Neuronal stem cell (in vitro differentiated cells): ENCODE results near the gene RABL6.
"Not testable (repeated sequence)": the region's sequence is repeated elsewhere in the genome, so short reads cannot be mapped to it uniquely, and the experiment has no call there.

Source experiments
- DNase-seq: peaks from one replicate; pipeline ENCODE4 v3.0.0-alpha.2; 2013; ENCODE audit warnings: low spot score
- H2AFZ ChIP-seq: one replicate; pipeline ENCODE4 v1.6.1; 2013; ENCODE audit warnings: mild to moderate bottlenecking, low read length, inconsistent platforms
- H2AK5ac ChIP-seq: 2 replicates; pipeline ENCODE4 v1.6.1; 2013; ENCODE audit warnings: low read depth, mild to moderate bottlenecking, inconsistent platforms, low read length, moderate library complexity, mixed read lengths
- H2BK120ac ChIP-seq: 2 replicates; pipeline ENCODE4 v1.6.1; 2013; ENCODE audit warnings: low read depth, mild to moderate bottlenecking, inconsistent platforms, low read length, moderate library complexity, mixed read lengths
- H2BK12ac ChIP-seq: one replicate; pipeline ENCODE4 v1.6.1; 2013; ENCODE audit warnings: low read length, inconsistent platforms
- H2BK15ac ChIP-seq: 2 replicates; pipeline ENCODE4 v1.6.1; 2013; ENCODE audit warnings: mild to moderate bottlenecking, low read length, inconsistent platforms, mixed read lengths
- H2BK5ac ChIP-seq: one replicate; pipeline ENCODE4 v1.6.1; 2013; ENCODE audit warnings: inconsistent platforms, mild to moderate bottlenecking, low read length, moderate library complexity
- H3K14ac ChIP-seq: one replicate; pipeline ENCODE4 v1.6.1; 2013; ENCODE audit warnings: low read length, inconsistent platforms
- H3K18ac ChIP-seq: 2 replicates; pipeline ENCODE4 v1.6.1; 2013; ENCODE audit warnings: low read length, inconsistent platforms
- H3K23ac ChIP-seq: 2 replicates; pipeline ENCODE4 v1.6.1; 2013; ENCODE audit warnings: low read depth, mild to moderate bottlenecking, mixed read lengths, low read length, inconsistent platforms; ENCODE audit not compliant: poor library complexity
- H3K27ac ChIP-seq: replicated peaks from 3 replicates; pipeline ENCODE4 v1.5.1; 2013; ENCODE audit warnings: low read length, inconsistent platforms
- H3K27me3 ChIP-seq, 3 experiments: 2 replicates each; pipeline ENCODE4 v1.6.1; 2013; ENCODE audit warnings: low read length in 3 of 3, mild to moderate bottlenecking in 2 of 3, inconsistent platforms in 1 of 3, low read depth in 1 of 3, mixed read lengths in 1 of 3, moderate library complexity in 1 of 3; ENCODE audit not compliant: control insufficient read depth in 3 of 3, insufficient read depth in 3 of 3
- H3K36me3 ChIP-seq, 2 donors: replicated peaks in 1 of 2; 2 replicates each; pipeline ENCODE4 v1.6.1; 2013; ENCODE audit warnings: low read length in 2 of 2; ENCODE audit not compliant: control insufficient read depth in 2 of 2, insufficient read depth in 2 of 2
- H3K4ac ChIP-seq: 2 replicates; pipeline ENCODE4 v1.6.1; 2013; ENCODE audit warnings: inconsistent platforms, mild to moderate bottlenecking, low read length, moderate library complexity
- H3K4me1 ChIP-seq, 2 donors: 1 replicate in 1 of 2; 2 replicates in 1 of 2; pipeline ENCODE4 v1.6.1; 2013; ENCODE audit warnings: low read length in 2 of 2, low read depth in 1 of 2; ENCODE audit not compliant: control insufficient read depth in 2 of 2, insufficient read depth in 1 of 2
- H3K4me2 ChIP-seq: one replicate; pipeline ENCODE4 v1.6.1; 2013; ENCODE audit warnings: mild to moderate bottlenecking, low read length, inconsistent platforms; ENCODE audit not compliant: insufficient read depth, poor library complexity, severe bottlenecking
- H3K4me3 ChIP-seq, 2 donors: 2 replicates each; pipeline ENCODE4 v1.5.1; 2013; ENCODE audit warnings: low read length in 2 of 2, mild to moderate bottlenecking in 2 of 2, inconsistent platforms in 1 of 2, moderate library complexity in 1 of 2
- H3K79me1 ChIP-seq: one replicate; pipeline ENCODE4 v1.6.1; 2013; ENCODE audit warnings: low read depth, mild to moderate bottlenecking, inconsistent platforms, low read length, moderate library complexity
- H3K9ac ChIP-seq: one replicate; pipeline ENCODE4 v1.6.1; 2013; ENCODE audit warnings: mild to moderate bottlenecking, low read depth, low read length, inconsistent platforms; ENCODE audit not compliant: poor library complexity
- H3K9me3 ChIP-seq, 2 donors: replicated peaks in 1 of 2; 2 replicates each; pipeline versions ENCODE3 to v1.6.1; 2013; ENCODE audit warnings: low read length in 2 of 2, mild to moderate bottlenecking in 2 of 2, inconsistent platforms in 1 of 2, low read depth in 1 of 2, mixed read lengths in 1 of 2, moderate library complexity in 1 of 2; ENCODE audit not compliant: control insufficient read depth in 2 of 2, insufficient read depth in 1 of 2
- H4K8ac ChIP-seq: one replicate; pipeline ENCODE4 v1.6.1; 2013; ENCODE audit warnings: low read depth, mild to moderate bottlenecking, inconsistent platforms, low read length, moderate library complexity
- H4K91ac ChIP-seq: one replicate; pipeline ENCODE4 v1.6.1; 2013; ENCODE audit warnings: low read length, low read depth, mild to moderate bottlenecking, inconsistent platforms; ENCODE audit not compliant: poor library complexity
- WGBS, 2 donors: extraction: QIAGEN DNeasy Blood & Tissue Kit; methylation state at CpG; one replicate each; pipeline ENCODE4 v1.1.7; 2013; ENCODE audit warnings: missing lambda C conversion rate in 2 of 2, mixed read lengths in 1 of 2; ENCODE audit not compliant: insufficient read length in 2 of 2, insufficient replicate concordance in 1 of 2; ENCODE audit errors: extremely low coverage in 2 of 2; 5-methylcytosine and 5-hydroxymethylcytosine counted together

RABL6 gene

DNA sequence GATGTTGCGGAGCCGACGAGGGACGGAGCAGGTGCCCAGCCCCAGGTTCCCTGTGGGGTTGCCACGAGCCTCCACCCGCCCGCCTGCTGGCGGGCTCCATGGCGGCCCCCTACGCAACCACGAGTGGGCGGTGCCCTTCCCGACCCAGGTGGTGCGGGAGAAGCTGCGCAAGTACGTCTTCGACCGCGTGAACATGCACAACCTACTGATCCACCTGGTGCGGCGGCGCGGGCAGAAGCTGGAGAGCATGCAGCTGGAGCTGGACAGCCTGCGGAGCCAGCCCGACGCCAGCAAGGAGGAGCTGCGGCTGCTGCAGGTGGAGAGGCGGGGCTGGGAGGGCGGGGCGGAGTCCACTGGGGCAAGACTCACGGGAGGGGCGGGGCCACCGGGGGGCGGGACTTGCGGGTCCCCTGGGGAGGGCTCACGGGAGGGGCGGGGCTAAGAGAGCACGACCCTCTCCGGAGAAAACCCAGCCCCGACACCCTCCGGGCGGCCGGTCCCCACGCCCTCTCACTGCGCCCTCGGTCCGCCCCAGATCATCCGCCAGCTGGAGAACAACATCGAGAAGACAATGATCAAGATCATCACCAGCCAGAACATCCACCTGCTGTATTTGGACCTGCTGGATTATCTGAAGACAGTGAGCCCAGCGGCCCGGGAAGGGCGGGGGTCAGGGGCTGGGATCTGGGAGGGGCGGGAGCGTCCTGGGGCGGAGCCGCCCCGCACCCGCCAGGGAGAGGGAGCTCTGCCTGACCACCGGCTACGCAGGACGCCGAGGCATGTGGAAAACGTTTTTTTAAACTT, 7.7 kb upstream of the RABL6 start:
- H4K91ac ChIP-seq: no peak overlapping the region
- H3K27me3 ChIP-seq: peaks cover 0 to 14% (median 5%) of the 10 kb centered on the region in 3 experiments
- H3K79me1 ChIP-seq: no peaks in the 10 kb centered on the region
- peak; percentile 93 for DNase-seq
- H3K23ac ChIP-seq: peak overlapping the region; percentile 97
- peak overlapping the region; percentile 85 for H2BK15ac ChIP-seq
- peak overlapping the region; percentile 89 for H3K14ac ChIP-seq
- H3K4me2 ChIP-seq: peak overlapping the region; percentile 94
- H2BK120ac ChIP-seq: no peak overlapping the region
- H2BK5ac ChIP-seq: peak overlapping the region; percentile 53
- peak overlapping the region; percentile 86 for H3K9ac ChIP-seq
- peak overlapping the region; percentile 89 for H2AFZ ChIP-seq
- H3K36me3 ChIP-seq: peaks cover 0 to 8% of the 10 kb centered on the region in 2 donors
- H3K4ac ChIP-seq: no peak overlapping the region
- H2AK5ac ChIP-seq: peak overlapping the region; percentile 59
- H2BK12ac ChIP-seq: peak overlapping the region; percentile 94
- no CpG with 5 or more reads among the region's 63 CpGs for WGBS, 2 donors
- H3K27ac ChIP-seq: no peak overlapping the region
- peak overlapping the region; percentile 97 for H3K18ac ChIP-seq
- peaks cover 20 to 28% of the 10 kb centered on the region in 2 donors for H3K4me1 ChIP-seq
- H4K8ac ChIP-seq: no peak overlapping the region
- H3K9me3 ChIP-seq: peaks cover 0 to 2% of the 10 kb centered on the region in 2 donors
- H3K4me3 ChIP-seq: peak overlapping the region; percentile 43 to 86

DNA sequence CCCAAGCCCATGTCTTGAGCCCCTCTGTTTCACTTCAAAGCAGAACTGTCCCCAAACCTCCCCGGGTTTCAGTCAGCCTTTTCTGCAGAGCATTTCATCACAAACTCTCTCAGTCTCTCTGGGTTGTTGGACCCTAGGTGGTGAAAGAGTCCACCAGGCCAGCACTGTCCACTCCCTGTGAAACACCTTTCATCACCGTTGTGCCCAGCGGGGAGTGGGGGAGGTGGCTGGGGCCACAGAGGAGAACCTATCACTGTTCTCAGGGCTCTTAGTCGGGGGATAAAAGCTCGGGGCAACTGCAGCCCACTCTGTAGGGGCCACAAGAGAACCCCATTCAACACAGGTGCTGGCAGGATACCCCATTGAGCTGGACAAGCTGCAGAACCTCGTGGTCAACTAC, 5.4 kb upstream of the RABL6 start:
- no peak overlapping the region for H3K27ac ChIP-seq
- no peak overlapping the region for H4K91ac ChIP-seq
- H3K27me3 ChIP-seq: peaks cover 0 to 14% (median 5%) of the 10 kb centered on the region in 3 experiments
- H2BK120ac ChIP-seq: no peak overlapping the region
- peaks cover 4 to 24% of the 10 kb centered on the region in 2 donors for H3K36me3 ChIP-seq
- WGBS, 2 donors: no CpG with 5 or more reads among the region's 6 CpGs
- no peak overlapping the region for H2BK12ac ChIP-seq
- no peak overlapping the region for H2BK15ac ChIP-seq
- DNase-seq: no peak
- no peak overlapping the region for H3K14ac ChIP-seq
- no peak overlapping the region for H2BK5ac ChIP-seq
- H2AK5ac ChIP-seq: no peak overlapping the region
- H3K9me3 ChIP-seq: peaks cover 0 to 2% of the 10 kb centered on the region in 2 donors
- H4K8ac ChIP-seq: no peak overlapping the region
- H3K4ac ChIP-seq: no peak overlapping the region
- no peak overlapping the region for H3K4me2 ChIP-seq
- peaks cover 15 to 22% of the 10 kb centered on the region in 2 donors for H3K4me1 ChIP-seq
- no peak overlapping the region for H3K18ac ChIP-seq
- H3K23ac ChIP-seq: no peak overlapping the region
- H3K79me1 ChIP-seq: peaks cover 4% of the 10 kb centered on the region
- H2AFZ ChIP-seq: no peak overlapping the region
- no peak overlapping the region for H3K9ac ChIP-seq
- no peak overlapping the region for H3K4me3 ChIP-seq

DNA sequence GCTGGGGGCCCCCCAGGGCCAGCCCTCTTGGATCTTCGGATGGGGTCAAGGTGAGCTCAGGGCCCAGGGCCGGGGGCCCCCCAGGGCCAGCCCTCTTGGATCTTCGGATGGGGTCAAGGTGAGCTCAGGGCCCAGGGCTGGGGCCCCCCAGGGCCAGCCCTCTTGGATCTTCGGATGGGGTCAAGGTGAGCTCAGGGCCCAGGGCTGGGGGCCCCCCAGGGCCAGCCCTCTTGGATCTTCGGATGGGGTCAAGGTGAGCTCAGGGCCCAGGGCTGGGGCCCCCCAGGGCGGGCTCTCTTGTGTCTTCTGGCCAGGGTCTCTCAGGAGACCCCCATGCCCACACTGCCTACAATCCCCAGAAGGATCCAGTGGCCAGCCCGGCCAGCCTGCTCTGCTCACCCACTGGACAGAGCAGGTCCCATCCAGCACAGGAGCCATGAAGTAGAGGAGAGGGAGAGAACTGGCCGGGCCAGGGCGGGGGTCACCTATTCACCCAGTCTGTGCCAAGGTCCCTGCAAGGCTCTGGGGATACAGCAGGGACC, 4.7 kb upstream of the RABL6 start:
- H3K18ac ChIP-seq, H3K79me1 ChIP-seq, H3K27ac ChIP-seq, H3K23ac ChIP-seq, H2BK12ac ChIP-seq, H4K8ac ChIP-seq, DNase-seq, H4K91ac ChIP-seq, H2AFZ ChIP-seq, H3K4me2 ChIP-seq, H3K9me3 ChIP-seq, H3K14ac ChIP-seq, H2AK5ac ChIP-seq, H2BK120ac ChIP-seq, H3K4ac ChIP-seq, H3K4me3 ChIP-seq, H2BK15ac ChIP-seq, H3K9ac ChIP-seq: not testable (repeated sequence)
- peaks cover 0 to 14% (median 5%) of the 10 kb centered on the region in 3 experiments for H3K27me3 ChIP-seq
- peaks cover 15 to 22% of the 10 kb centered on the region in 2 donors for H3K4me1 ChIP-seq
- no CpG with 5 or more reads among the region's 9 CpGs for WGBS, 2 donors
- H2BK5ac ChIP-seq: peak overlapping the region; percentile 39
- H3K36me3 ChIP-seq: peaks cover 4 to 24% of the 10 kb centered on the region in 2 donors
